Measurements from ENCODE around the gene CA4. TPM values are rescaled to one million over a fixed set of nuclear protein-coding genes. Genes with fewer than 3 reads are reported as not detected.
"Not testable (repeated sequence)": the region's sequence is repeated elsewhere in the genome, so short reads cannot be mapped to it uniquely, and the experiment has no call there.

The CA4 gene
- total RNA-seq (2014; rRNA removed; shearing (Covaris generic); ENCODE audit: low replicate concordance), result not detected in 2 replicates

GRCh38 chr17:60149691-60150582, at the start of gene CA4:
TSS of gene CA4 (plus strand) at chr17:60149973. CDS start at chr17:60150035, 62 bp downstream.
- DNase-seq, result no peak
- no peak within 1 kb of the TSS for H3K4me2 ChIP-seq (ENCODE audit: low read depth, low read length, poor library complexity, severe bottlenecking)
- H2AFZ ChIP-seq (ENCODE audit: low read length), result no peak within 1 kb of the TSS
- H3K9me3 ChIP-seq (ENCODE audit: low read length), result no peaks in the 10 kb centered on the region
- no peaks in the 10 kb centered on the region for H3K27me3 ChIP-seq (ENCODE audit: low read length)
- no peaks in the 10 kb centered on the region for H3K36me3 ChIP-seq (ENCODE audit: insufficient read depth, low read length)
- no peak within 1 kb of the TSS for H3K27ac ChIP-seq (ENCODE audit: low read length)
- no peak within 1 kb of the TSS for H3K9ac ChIP-seq (ENCODE audit: low read length)
- H3K4me1 ChIP-seq (ENCODE audit: low read length), result peaks cover 11% of the 10 kb centered on the region
- H3K79me2 ChIP-seq (ENCODE audit: low read length), result no peaks in the 10 kb centered on the region
- no peak within 1 kb of the TSS for H3K4me3 ChIP-seq (ENCODE audit: low read length)
- H4K20me1 ChIP-seq (ENCODE audit: insufficient read depth, low read depth, low read length), result no peaks in the 10 kb centered on the region
- H3K9me2 ChIP-seq (replicated peaks; ENCODE audit: insufficient read depth, low read length), result no peaks in the 10 kb centered on the region

GRCh38 chr17:60100577-60100976, 49.2 kb upstream of the CA4 start:
- not testable (repeated sequence) for H3K79me2 ChIP-seq (ENCODE audit: low read length); H3K27me3 ChIP-seq (ENCODE audit: low read length); H3K9ac ChIP-seq (ENCODE audit: low read length); H3K4me3 ChIP-seq (ENCODE audit: low read length); H3K4me2 ChIP-seq (ENCODE audit: low read depth, low read length, poor library complexity, severe bottlenecking); H4K20me1 ChIP-seq (ENCODE audit: insufficient read depth, low read depth, low read length); H3K9me3 ChIP-seq (ENCODE audit: low read length); H3K9me2 ChIP-seq (replicated peaks; ENCODE audit: insufficient read depth, low read length); DNase-seq; H2AFZ ChIP-seq (ENCODE audit: low read length); H3K27ac ChIP-seq (ENCODE audit: low read length); H3K36me3 ChIP-seq (ENCODE audit: insufficient read depth, low read length)
- H3K4me1 ChIP-seq (ENCODE audit: low read length), result peaks cover 26% of the 10 kb centered on the region

GRCh38 chr17:60102015-60102631, 47.6 kb upstream of the CA4 start:
- H3K27me3 ChIP-seq (ENCODE audit: low read length); H4K20me1 ChIP-seq (ENCODE audit: insufficient read depth, low read depth, low read length); H3K36me3 ChIP-seq (ENCODE audit: insufficient read depth, low read length); H3K27ac ChIP-seq (ENCODE audit: low read length); H3K79me2 ChIP-seq (ENCODE audit: low read length); H3K9me3 ChIP-seq (ENCODE audit: low read length); DNase-seq; H3K9ac ChIP-seq (ENCODE audit: low read length); H3K9me2 ChIP-seq (replicated peaks; ENCODE audit: insufficient read depth, low read length): not testable (repeated sequence)
- Histone ChIP-seq H3K4me3 (ENCODE audit: low read length) (peak overlapping the region; percentile 32; the same call in 1 of the 2 replicates), H3K4me2 (ENCODE audit: low read depth, low read length, poor library complexity, severe bottlenecking) (peak overlapping the region; percentile 51), H3K4me1 (ENCODE audit: low read length) (peaks cover 32% of the 10 kb centered on the region), H2AFZ (ENCODE audit: low read length) (peak overlapping the region; percentile 67; the same call in 1 of the 2 replicates)

- Histone ChIP-seq H2AFZ (ENCODE audit: low read length) (peak overlapping the region; percentile 67; the same call in 1 of the 2 replicates), H3K4me3 (ENCODE audit: low read length) (peak overlapping the region; percentile 32; the same call in 1 of the 2 replicates)
These were observed 47.1 kb upstream of the CA4 start for GRCh38 chr17:60102632-60103096.

GRCh38 chr17:60103957-60104356, 45.8 kb upstream of the CA4 start:
- no peaks in the 10 kb centered on the region for H4K20me1 ChIP-seq (ENCODE audit: insufficient read depth, low read depth, low read length)
- DNase-seq, result peak; percentile 27
- no peak overlapping the region for H3K4me2 ChIP-seq (ENCODE audit: low read depth, low read length, poor library complexity, severe bottlenecking)
- H3K9me3 ChIP-seq (ENCODE audit: low read length), result no peaks in the 10 kb centered on the region
- H3K36me3 ChIP-seq (ENCODE audit: insufficient read depth, low read length), result no peaks in the 10 kb centered on the region
- no peak overlapping the region for H3K4me3 ChIP-seq (ENCODE audit: low read length)
- H3K9me2 ChIP-seq (replicated peaks; ENCODE audit: insufficient read depth, low read length), result no peaks in the 10 kb centered on the region
- H3K4me1 ChIP-seq (ENCODE audit: low read length), result peaks cover 24% of the 10 kb centered on the region
- H3K79me2 ChIP-seq (ENCODE audit: low read length), result no peaks in the 10 kb centered on the region
- H3K9ac ChIP-seq (ENCODE audit: low read length), result no peak overlapping the region
- no peak overlapping the region for H3K27ac ChIP-seq (ENCODE audit: low read length)
- no peak overlapping the region for H2AFZ ChIP-seq (ENCODE audit: low read length)
- no peaks in the 10 kb centered on the region for H3K27me3 ChIP-seq (ENCODE audit: low read length)

More at GRCh38 chr17:60102632-60103096, 47.1 kb upstream of the CA4 start:
- Histone ChIP-seq H3K79me2 (ENCODE audit: low read length) (no peaks in the 10 kb centered on the region), H3K9ac (ENCODE audit: low read length) (0 out of 2 replicates have a peak overlapping the region, but pooled peaks have one; percentile 24), H3K4me1 (ENCODE audit: low read length) (peaks cover 31% of the 10 kb centered on the region), H4K20me1 (ENCODE audit: insufficient read depth, low read depth, low read length) (no peaks in the 10 kb centered on the region), H3K27me3 (ENCODE audit: low read length) (no peaks in the 10 kb centered on the region), H3K36me3 (ENCODE audit: insufficient read depth, low read length) (no peaks in the 10 kb centered on the region), H3K9me3 (ENCODE audit: low read length) (no peaks in the 10 kb centered on the region), H3K9me2 (replicated peaks; ENCODE audit: insufficient read depth, low read length) (no peaks in the 10 kb centered on the region), H3K4me2 (ENCODE audit: low read depth, low read length, poor library complexity, severe bottlenecking) (peak overlapping the region; percentile 51), H3K27ac (ENCODE audit: low read length) (no peak overlapping the region)
- DNase-seq, result peak; percentile 42

GRCh38 chr17:60106340-60107059, 43.3 kb upstream of the CA4 start:
- Histone ChIP-seq H3K27me3 (ENCODE audit: low read length) (no peaks in the 10 kb centered on the region), H3K9me3 (ENCODE audit: low read length) (no peaks in the 10 kb centered on the region), H3K79me2 (ENCODE audit: low read length) (no peaks in the 10 kb centered on the region), H3K9ac (ENCODE audit: low read length) (no peak overlapping the region), H3K27ac (ENCODE audit: low read length) (no peak overlapping the region), H3K36me3 (ENCODE audit: insufficient read depth, low read length) (no peaks in the 10 kb centered on the region), H3K4me2 (ENCODE audit: low read depth, low read length, poor library complexity, severe bottlenecking) (peak overlapping the region; percentile 23), H3K4me3 (ENCODE audit: low read length) (0 out of 2 replicates have a peak overlapping the region, but pooled peaks have one; percentile 10), H4K20me1 (ENCODE audit: insufficient read depth, low read depth, low read length) (no peaks in the 10 kb centered on the region), H2AFZ (ENCODE audit: low read length) (peak overlapping the region; percentile 57; the same call in 1 of the 2 replicates), H3K9me2 (replicated peaks; ENCODE audit: insufficient read depth, low read length) (no peaks in the 10 kb centered on the region), H3K4me1 (ENCODE audit: low read length) (peaks cover 24% of the 10 kb centered on the region)
- DNase-seq, result peak; percentile 62

GRCh38 chr17:60107526-60108257, 42.1 kb upstream of the CA4 start:
- Histone ChIP-seq H3K4me1 (ENCODE audit: low read length) (peaks cover 17% of the 10 kb centered on the region), H3K9ac (ENCODE audit: low read length) (no peak overlapping the region), H3K79me2 (ENCODE audit: low read length) (no peaks in the 10 kb centered on the region), H3K4me3 (ENCODE audit: low read length) (no peak overlapping the region), H3K27ac (ENCODE audit: low read length) (no peak overlapping the region), H4K20me1 (ENCODE audit: insufficient read depth, low read depth, low read length) (no peaks in the 10 kb centered on the region), H3K36me3 (ENCODE audit: insufficient read depth, low read length) (no peaks in the 10 kb centered on the region), H2AFZ (ENCODE audit: low read length) (no peak overlapping the region), H3K9me3 (ENCODE audit: low read length) (no peaks in the 10 kb centered on the region), H3K27me3 (ENCODE audit: low read length) (no peaks in the 10 kb centered on the region), H3K4me2 (ENCODE audit: low read depth, low read length, poor library complexity, severe bottlenecking) (no peak overlapping the region), H3K9me2 (replicated peaks; ENCODE audit: insufficient read depth, low read length) (no peaks in the 10 kb centered on the region)
- DNase-seq, result peak; percentile 39
